Body of pancreas (tissue), 4 donors: ENCODE data around the gene ALG14. TPM values are rescaled to one million over a fixed set of nuclear protein-coding genes. Genes with fewer than 3 reads are reported as not detected.
A peak's percentile ranks its signal among the peaks of the same experiment; 100 is the strongest.

Experiments used
- ATAC-seq: fragments of 150-250 bp; one replicate; pipeline ENCODE4 v1.9.1; 2016
- DNase-seq, 4 donors: peaks; one replicate each; pipeline ENCODE4 v3.0.0-alpha.2; 2019
- H3K27ac ChIP-seq, 4 donors: fragments of 200-600 bp; sonication (generic); 1 replicate in 3 of 4; 2 replicates in 1 of 4; pipeline versions ENCODE4 v1.5.1 to v1.6.1; 2016 to 2019; ENCODE audit warnings: mild to moderate bottlenecking in 1 of 4, mixed read lengths in 1 of 4, moderate library complexity in 1 of 4
- H3K27me3 ChIP-seq, 2 donors: fragments of 200-600 bp; sonication (generic); one replicate each; pipeline ENCODE4 v1.6.0; 2016; ENCODE audit warnings: mild to moderate bottlenecking in 1 of 2
- H3K36me3 ChIP-seq, 2 donors: fragments of 200-600 bp; sonication (generic); replicated peaks in 1 of 2; 2 replicates each; pipeline ENCODE4 v1.5.1; 2016; ENCODE audit warnings: low read depth in 2 of 2; ENCODE audit not compliant: insufficient read depth in 1 of 2
- H3K4me1 ChIP-seq: fragments of 200-600 bp; sonication (generic); one replicate; pipeline ENCODE4 v1.6.0; 2016
- H3K4me3 ChIP-seq, 2 donors: fragments of 200-600 bp; sonication (generic); 1 replicate in 1 of 2; 2 replicates in 1 of 2; pipeline ENCODE4 v1.5.1; 2016 to 2019
- H3K9me3 ChIP-seq, 3 donors: fragments of 200-600 bp; sonication (generic); 1 replicate in 2 of 3; 2 replicates in 1 of 3; pipeline ENCODE4 v1.5.1; 2016
- CTCF ChIP-seq, 7 experiments: fragments of 450-650 bp in 4 of 7; fragments of 200-600 bp in 3 of 7; sonication (generic) in 3 of 7; IDR thresholded peaks; one replicate each; pipeline ENCODE4 v1.5.1; 2016 to 2019; ENCODE audit warnings: antibody characterized with exemption in 7 of 7
- POLR2A ChIP-seq, 3 donors: fragments of 450-650 bp; IDR thresholded peaks; one replicate each; pipeline ENCODE4 v1.6.1; 2016; ENCODE audit warnings: antibody characterized with exemption in 3 of 3, mild to moderate bottlenecking in 2 of 3
- WGBS, 2 donors: methylation state at CpG; one replicate each; pipeline ENCODE4 v1.1.5; 2017; 5-methylcytosine and 5-hydroxymethylcytosine counted together
- intact Hi-C: fragments of 100-400 bp; cut with DNase I; formaldehyde crosslinking; loops from one replicate; pipeline ENCODE4 v1.15.1; 2023
- total RNA-seq, 2 donors: library from RNA; depleted of rRNA; stranded (reverse); fragments of >200 nt; gene quantifications; one replicate each; pipeline ENCODE4 v1.1.0, GENCODE V29; 2016

The ALG14 gene
- under 1 TPM; 0.78 to 0.99 TPM for total RNA-seq

GRCh38 chr1:95072532-95073419 is at the start of gene ALG14:
ALG14 (minus strand) TSS chr1:95072951; CDS start chr1:95072898, 53 bp downstream.
- WGBS, 2 donors: 0% methylated on average over 40 to 53 of the region's 53 CpGs
- intact Hi-C loops: no loop called here
- DNase-seq: peak; percentile 93 to 96 (median 94)
- Histone ChIP-seq H3K4me1 (peaks cover 40% of the 10 kb centered on the region), H3K9me3 (no peaks in the 10 kb centered on the region), H3K36me3 (no peaks in the 10 kb centered on the region), H3K4me3 (peak within 1 kb of the TSS; percentile 47 to 63), H3K27me3 (no peaks in the 10 kb centered on the region), H3K27ac (peak within 1 kb of the TSS; percentile 75 to 94 (median 88))
- peak in 1 of 7 experiments; percentile 4 for TF ChIP-seq CTCF (IDR thresholded peaks at IDR 0.05)
- TF ChIP-seq POLR2A (IDR thresholded peaks at IDR 0.05): peak; percentile 36 to 89 (median 85)
- ATAC-seq: peak; percentile 96

- H3K27me3 ChIP-seq: no peaks in the 10 kb centered on the region
- intact Hi-C loops: no loop called here
- no peak overlapping the region for H3K27ac ChIP-seq
- no peak overlapping the region for H3K4me3 ChIP-seq
- ATAC-seq (no peak), DNase-seq (no peak)
- WGBS, 2 donors: 52 to 58% methylated on average over 8 of the region's 8 CpGs
- no peaks in the 10 kb centered on the region for H3K36me3 ChIP-seq
- TF ChIP-seq POLR2A (IDR thresholded peaks at IDR 0.05) (no peak), CTCF (IDR thresholded peaks at IDR 0.05) (no peak)
- H3K9me3 ChIP-seq: no peaks in the 10 kb centered on the region
- peaks cover 36% of the 10 kb centered on the region for H3K4me1 ChIP-seq
These were observed 49.5 kb upstream of the ALG14 start for GRCh38 chr1:95122151-95122697.

- intact Hi-C loops: no loop called here
- TF ChIP-seq POLR2A (IDR thresholded peaks at IDR 0.05): no peak
- no peak for TF ChIP-seq CTCF (IDR thresholded peaks at IDR 0.05)
These were observed 46.5 kb upstream of the ALG14 start for GRCh38 chr1:95119273-95119672.

GRCh38 chr1:95118710-95119109 is 46.0 kb upstream of the ALG14 start:
- Histone ChIP-seq H3K4me3 (no peak overlapping the region), H3K4me1 (peaks cover 40% of the 10 kb centered on the region), H3K9me3 (no peaks in the 10 kb centered on the region), H3K27ac (no peak overlapping the region), H3K27me3 (no peaks in the 10 kb centered on the region), H3K36me3 (no peaks in the 10 kb centered on the region)
- WGBS, 2 donors: 51 to 57% methylated on average over 6 of the region's 6 CpGs
- TF ChIP-seq CTCF (IDR thresholded peaks at IDR 0.05) (no peak), POLR2A (IDR thresholded peaks at IDR 0.05) (no peak)
- intact Hi-C loops: no loop called here
- ATAC-seq (no peak), DNase-seq (no peak)

More at GRCh38 chr1:95119273-95119672, 46.5 kb upstream of the ALG14 start:
- ATAC-seq: no peak
- Histone ChIP-seq H3K4me3 (no peak overlapping the region), H3K27me3 (no peaks in the 10 kb centered on the region), H3K27ac (no peak overlapping the region), H3K36me3 (no peaks in the 10 kb centered on the region), H3K4me1 (peaks cover 40% of the 10 kb centered on the region), H3K9me3 (no peaks in the 10 kb centered on the region)
- DNase-seq: no peak
